HCT116 (cell line): ENCODE measurements around the gene TMOD4.

Experiments
- EZH2 ChIP-seq: fragments of 200-600 bp; sonication (generic); IDR thresholded peaks from 2 replicates; pipeline ENCODE4 v1.6.1; 2017; ENCODE audit warnings: antibody characterized with exemption, mixed run types
- POLR2A ChIP-seq: IDR thresholded peaks from 2 replicates; pipeline ENCODE4 v1.7.0; 2011; ENCODE audit warnings: borderline replicate concordance; ENCODE audit not compliant: insufficient read depth, insufficient read length; ENCODE audit errors: extremely low read depth

- no peak for TF ChIP-seq EZH2
- no peak for TF ChIP-seq POLR2A
These were observed 38.0 kb downstream of the TMOD4 start for GRCh38 chr1:151137789-151138188.
